ENCODE data around the gene TRA2A.
A peak's percentile ranks its signal among the peaks of the same experiment; 100 is the strongest.

Gene TRA2A

DNA sequence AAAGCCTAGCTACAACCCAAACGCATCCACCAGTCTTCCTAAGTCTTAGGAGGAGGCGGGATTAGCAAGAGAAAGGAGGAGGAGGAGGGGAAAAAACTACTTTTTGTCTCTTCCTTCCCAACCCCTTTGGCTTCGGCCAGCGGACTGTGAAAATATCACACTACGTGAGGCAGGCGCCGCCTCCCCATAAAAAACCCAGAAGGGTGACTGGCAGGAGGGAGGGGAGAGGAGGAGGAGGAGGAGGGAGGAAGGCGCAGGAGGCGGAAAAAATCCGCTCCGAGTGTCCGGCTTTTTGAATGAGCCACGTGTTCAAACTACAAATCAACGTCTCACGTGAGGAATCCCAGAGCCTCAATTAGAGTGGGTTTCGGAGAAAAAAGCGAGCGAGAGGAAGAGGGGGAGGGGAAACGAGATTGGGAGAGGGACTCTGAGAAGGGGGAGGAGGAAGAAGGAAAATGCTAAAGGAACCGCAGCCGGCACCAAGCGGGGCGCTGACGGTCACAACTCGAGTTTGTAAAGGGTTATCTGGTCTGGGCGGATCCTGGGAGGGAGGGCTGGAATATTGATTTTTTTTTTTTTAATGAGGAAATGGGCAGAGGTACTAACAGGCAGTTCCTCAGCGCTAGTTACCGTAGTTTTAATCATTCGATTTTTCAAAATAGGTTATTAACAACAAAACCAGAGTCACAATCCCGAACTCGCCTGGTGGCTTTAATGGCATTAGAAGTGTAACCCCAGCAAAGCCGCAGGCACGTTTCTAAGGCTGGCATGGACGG, 61.3 kb downstream of the TRA2A start, which contains the start of gene IGF2BP3:
IGF2BP3 (minus strand) TSS at position 162 of the 776 bp plus-strand sequence. CDS start 381 bp downstream, outside the sequence.
- peak within 1 kb of the TSS; percentile 97 for H3K4me3 ChIP-seq (ENCODE audit: low read length)
- peaks cover 2% of the 10 kb centered on the region; the same call in 1 of the 2 replicates for H3K4me1 ChIP-seq (ENCODE audit: control insufficient read depth, insufficient read depth, low read length)
- no CpG with 5 or more reads among the region's 34 CpGs for WGBS (ENCODE audit: insufficient coverage, insufficient read length)
- H3K27ac ChIP-seq (ENCODE audit: low read length) = no peak within 1 kb of the TSS
- H3K27me3 ChIP-seq (ENCODE audit: control insufficient read depth, insufficient read depth, low read length) = no peaks in the 10 kb centered on the region
- H3K9me3 ChIP-seq (ENCODE audit: control insufficient read depth, insufficient read depth, low read length) = no peaks in the 10 kb centered on the region
- H3K36me3 ChIP-seq (ENCODE audit: control insufficient read depth, insufficient read depth, low read length) = no peaks in the 10 kb centered on the region
- DNase-seq (ENCODE audit: low read depth, low spot score) = peak; percentile 88

DNA sequence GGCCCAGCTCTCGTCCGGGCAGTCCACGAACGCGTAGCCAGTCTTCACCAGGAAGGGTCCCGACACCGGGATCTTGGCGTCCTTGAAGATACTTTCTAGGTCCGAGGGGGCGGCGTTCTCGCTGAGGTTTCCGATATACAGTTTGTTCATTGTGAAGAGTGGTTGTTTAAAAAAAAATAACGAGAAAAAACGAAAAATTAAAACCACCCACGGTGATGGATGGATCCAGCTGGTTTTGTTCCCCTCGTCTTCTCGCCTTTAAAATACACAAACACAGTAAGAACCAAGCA, 61.9 kb downstream of the TRA2A start:
- no CpG with 5 or more reads among the region's 18 CpGs for WGBS (ENCODE audit: insufficient coverage, insufficient read length)
- H3K27me3 ChIP-seq (ENCODE audit: control insufficient read depth, insufficient read depth, low read length) = no peaks in the 10 kb centered on the region
- no peaks in the 10 kb centered on the region for H3K36me3 ChIP-seq (ENCODE audit: control insufficient read depth, insufficient read depth, low read length)
- peak overlapping the region; percentile 97 for H3K4me3 ChIP-seq (ENCODE audit: low read length)
- H3K9me3 ChIP-seq (ENCODE audit: control insufficient read depth, insufficient read depth, low read length) = no peaks in the 10 kb centered on the region
- H3K4me1 ChIP-seq (ENCODE audit: control insufficient read depth, insufficient read depth, low read length) = peaks cover 3% of the 10 kb centered on the region; the same call in 1 of the 2 replicates
- no peak overlapping the region for H3K27ac ChIP-seq (ENCODE audit: low read length)
- DNase-seq (ENCODE audit: low read depth, low spot score) = no peak

DNA sequence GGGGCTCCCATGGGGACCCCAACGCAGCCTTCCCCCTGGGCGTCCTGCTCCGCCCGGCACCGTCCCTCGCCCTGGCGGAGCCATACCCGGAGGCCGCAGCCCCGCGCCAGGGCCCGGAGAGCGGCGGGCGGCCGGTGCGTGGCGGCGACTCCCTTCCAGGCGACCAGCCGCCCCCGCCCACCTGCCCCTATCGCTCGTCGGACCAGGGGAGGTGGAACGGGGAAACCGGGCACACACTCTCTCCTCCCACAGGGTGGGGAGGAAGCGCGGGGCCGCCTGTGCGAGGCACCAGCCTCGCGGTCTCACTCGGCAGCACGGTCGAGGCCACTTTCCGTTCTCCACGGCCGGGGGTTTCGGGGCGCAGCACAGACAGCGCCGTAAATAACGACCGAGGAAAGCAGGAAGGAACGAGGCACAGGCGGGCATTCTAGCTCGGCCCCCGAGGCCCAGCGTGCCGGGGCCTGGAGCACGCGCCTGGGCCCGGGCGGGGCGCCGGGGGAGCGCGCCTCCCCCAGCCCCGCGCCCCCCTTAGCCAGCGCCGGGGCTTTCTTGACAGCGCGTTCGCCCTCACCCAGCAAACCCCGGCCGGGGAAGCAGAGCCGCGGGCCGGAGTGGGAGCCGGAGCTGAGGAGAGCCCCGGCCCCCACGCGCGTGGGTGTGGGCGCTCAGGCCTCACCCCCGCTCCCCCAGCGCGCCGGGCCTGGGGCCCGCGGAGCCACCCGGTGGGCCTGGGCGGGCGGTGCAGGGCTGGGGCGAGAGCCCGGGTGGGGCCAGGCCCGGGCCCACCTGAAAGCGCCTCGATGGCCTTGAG, 62.4 kb downstream of the TRA2A start:
- Histone ChIP-seq H3K27me3 (ENCODE audit: control insufficient read depth, insufficient read depth, low read length) (no peaks in the 10 kb centered on the region), H3K4me3 (ENCODE audit: low read length) (peak overlapping the region; percentile 97), H3K9me3 (ENCODE audit: control insufficient read depth, insufficient read depth, low read length) (no peaks in the 10 kb centered on the region), H3K36me3 (ENCODE audit: control insufficient read depth, insufficient read depth, low read length) (no peaks in the 10 kb centered on the region), H3K4me1 (ENCODE audit: control insufficient read depth, insufficient read depth, low read length) (peaks cover 3% of the 10 kb centered on the region; the same call in 1 of the 2 replicates), H3K27ac (ENCODE audit: low read length) (no peak overlapping the region)
- no CpG with 5 or more reads among the region's 91 CpGs for WGBS (ENCODE audit: insufficient coverage, insufficient read length)
- no peak for DNase-seq (ENCODE audit: low read depth, low spot score)

GRCh38 chr7:23468526-23469149, 63.1 kb downstream of the TRA2A start:
- Histone ChIP-seq H3K27me3 (ENCODE audit: control insufficient read depth, insufficient read depth, low read length) (no peaks in the 10 kb centered on the region), H3K4me1 (ENCODE audit: control insufficient read depth, insufficient read depth, low read length) (peaks cover 3% of the 10 kb centered on the region; the same call in 1 of the 2 replicates), H3K4me3 (ENCODE audit: low read length) (peak overlapping the region; percentile 97), H3K36me3 (ENCODE audit: control insufficient read depth, insufficient read depth, low read length) (no peaks in the 10 kb centered on the region; the same call in 1 of the 2 replicates), H3K9me3 (ENCODE audit: control insufficient read depth, insufficient read depth, low read length) (no peaks in the 10 kb centered on the region), H3K27ac (ENCODE audit: low read length) (no peak overlapping the region)
- WGBS (ENCODE audit: insufficient coverage, insufficient read length) = no CpG with 5 or more reads among the region's 48 CpGs
- no peak for DNase-seq (ENCODE audit: low read depth, low spot score)

DNA sequence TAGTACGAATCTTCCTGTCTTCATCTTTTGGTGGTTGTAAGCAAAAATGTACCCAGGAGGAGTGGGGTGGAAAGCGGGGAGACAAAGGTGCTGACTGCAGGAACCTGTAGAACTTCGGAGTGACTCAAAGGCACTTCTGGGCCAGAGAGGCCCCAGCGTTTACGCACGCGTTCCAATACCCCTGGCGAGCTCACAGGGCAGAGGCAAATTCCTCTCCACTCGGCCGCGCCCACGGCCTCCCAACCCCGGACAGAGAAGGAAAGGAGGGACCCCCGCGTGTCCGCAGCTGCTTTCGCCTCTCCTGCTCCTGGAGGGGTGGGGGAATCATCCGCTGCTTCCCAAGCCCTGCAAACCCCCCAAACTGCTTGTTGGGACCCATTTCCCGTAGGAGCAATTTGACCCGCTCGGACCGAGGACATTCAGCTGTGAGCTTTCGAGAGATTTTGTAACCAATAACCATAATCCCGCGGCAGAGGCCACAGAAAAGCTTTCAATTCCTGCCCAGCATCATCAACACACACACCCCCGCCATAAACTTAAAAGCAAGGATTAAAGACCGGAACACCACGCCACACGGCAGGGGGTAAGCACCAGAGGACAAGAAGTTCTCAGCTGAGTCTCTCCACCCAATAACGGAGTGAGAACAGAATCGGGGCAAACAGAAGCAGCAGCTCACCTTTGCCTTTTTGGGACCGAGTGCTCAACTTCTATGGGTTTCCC, 63.8 kb downstream of the TRA2A start:
- DNase-seq (ENCODE audit: low read depth, low spot score) = no peak
- Histone ChIP-seq H3K36me3 (ENCODE audit: control insufficient read depth, insufficient read depth, low read length) (no peaks in the 10 kb centered on the region; the same call in 1 of the 2 replicates), H3K9me3 (ENCODE audit: control insufficient read depth, insufficient read depth, low read length) (no peaks in the 10 kb centered on the region), H3K4me1 (ENCODE audit: control insufficient read depth, insufficient read depth, low read length) (peaks cover 3% of the 10 kb centered on the region; the same call in 1 of the 2 replicates), H3K27ac (ENCODE audit: low read length) (no peak overlapping the region), H3K4me3 (ENCODE audit: low read length) (peak overlapping the region; percentile 97), H3K27me3 (ENCODE audit: control insufficient read depth, insufficient read depth, low read length) (no peaks in the 10 kb centered on the region)
- WGBS (ENCODE audit: insufficient coverage, insufficient read length) = no CpG with 5 or more reads among the region's 32 CpGs

GRCh38 chr7:23467291-23467805, 64.4 kb downstream of the TRA2A start:
- Histone ChIP-seq H3K36me3 (ENCODE audit: control insufficient read depth, insufficient read depth, low read length) (no peaks in the 10 kb centered on the region; the same call in 1 of the 2 replicates), H3K27ac (ENCODE audit: low read length) (no peak overlapping the region), H3K4me3 (ENCODE audit: low read length) (peak overlapping the region; percentile 97; the same call in 1 of the 2 replicates), H3K27me3 (ENCODE audit: control insufficient read depth, insufficient read depth, low read length) (no peaks in the 10 kb centered on the region), H3K9me3 (ENCODE audit: control insufficient read depth, insufficient read depth, low read length) (no peaks in the 10 kb centered on the region), H3K4me1 (ENCODE audit: control insufficient read depth, insufficient read depth, low read length) (peaks cover 5% of the 10 kb centered on the region; the same call in 1 of the 2 replicates)
- no peak for DNase-seq (ENCODE audit: low read depth, low spot score)
- no CpG with 5 or more reads among the region's 11 CpGs for WGBS (ENCODE audit: insufficient coverage, insufficient read length)

- Histone ChIP-seq H3K27me3 (ENCODE audit: control insufficient read depth, insufficient read depth, low read length) (no peaks in the 10 kb centered on the region), H3K9me3 (ENCODE audit: control insufficient read depth, insufficient read depth, low read length) (no peaks in the 10 kb centered on the region), H3K4me3 (ENCODE audit: low read length) (no peak overlapping the region), H3K4me1 (ENCODE audit: control insufficient read depth, insufficient read depth, low read length) (peaks cover 5% of the 10 kb centered on the region; the same call in 1 of the 2 replicates), H3K36me3 (ENCODE audit: control insufficient read depth, insufficient read depth, low read length) (no peaks in the 10 kb centered on the region; the same call in 1 of the 2 replicates), H3K27ac (ENCODE audit: low read length) (no peak overlapping the region)
- WGBS (ENCODE audit: insufficient coverage, insufficient read length) = no CpG with 5 or more reads among the region's 2 CpGs
- no peak for DNase-seq (ENCODE audit: low read depth, low spot score)
These were observed 68.9 kb downstream of the TRA2A start for GRCh38 chr7:23462846-23463245.

- peaks cover 2% of the 10 kb centered on the region; the same call in 1 of the 2 replicates for H3K36me3 ChIP-seq (ENCODE audit: control insufficient read depth, insufficient read depth, low read length)
- WGBS (ENCODE audit: insufficient coverage, insufficient read length) = no CpG with 5 or more reads among the region's 3 CpGs
- no peak overlapping the region for H3K27ac ChIP-seq (ENCODE audit: low read length)
- no peaks in the 10 kb centered on the region for H3K27me3 ChIP-seq (ENCODE audit: control insufficient read depth, insufficient read depth, low read length)
- no peaks in the 10 kb centered on the region for H3K9me3 ChIP-seq (ENCODE audit: control insufficient read depth, insufficient read depth, low read length)
- DNase-seq (ENCODE audit: low read depth, low spot score) = no peak
- no peak overlapping the region for H3K4me3 ChIP-seq (ENCODE audit: low read length)
- H3K4me1 ChIP-seq (ENCODE audit: control insufficient read depth, insufficient read depth, low read length) = peaks cover 6% of the 10 kb centered on the region
These were observed 73.7 kb downstream of the TRA2A start for GRCh38 chr7:23458044-23458443.

DNA sequence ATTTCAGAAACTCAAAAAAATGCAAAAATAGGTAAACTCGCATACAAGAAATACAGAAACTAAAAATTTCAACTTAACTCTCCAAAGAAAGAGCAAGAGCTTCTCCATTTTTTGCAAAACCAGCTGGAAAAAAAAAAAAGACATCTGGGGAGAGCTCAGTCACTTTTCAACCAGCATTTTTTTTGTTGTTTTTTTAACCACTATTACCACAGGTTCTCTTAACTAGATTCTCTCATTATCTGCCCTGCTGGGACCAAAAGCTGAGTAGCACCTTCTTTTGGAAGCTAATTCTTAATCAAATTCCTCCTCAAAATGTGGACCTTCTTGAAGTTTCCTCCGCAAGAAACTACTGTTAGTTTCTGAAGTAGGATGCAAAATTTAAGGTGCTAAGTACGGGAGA, 75.7 kb downstream of the TRA2A start:
- H3K36me3 ChIP-seq (ENCODE audit: control insufficient read depth, insufficient read depth, low read length) = peaks cover 2% of the 10 kb centered on the region; the same call in 1 of the 2 replicates
- WGBS (ENCODE audit: insufficient coverage, insufficient read length) = no CpG with 5 or more reads among the region's 3 CpGs

More for the DNA sequence above, 75.7 kb downstream of the TRA2A start:
- H3K27me3 ChIP-seq (ENCODE audit: control insufficient read depth, insufficient read depth, low read length) = no peaks in the 10 kb centered on the region
- no peak overlapping the region for H3K4me3 ChIP-seq (ENCODE audit: low read length)
- peaks cover 3% of the 10 kb centered on the region for H3K4me1 ChIP-seq (ENCODE audit: control insufficient read depth, insufficient read depth, low read length)
- no peak for DNase-seq (ENCODE audit: low read depth, low spot score)
- no peaks in the 10 kb centered on the region for H3K9me3 ChIP-seq (ENCODE audit: control insufficient read depth, insufficient read depth, low read length)
- no peak overlapping the region for H3K27ac ChIP-seq (ENCODE audit: low read length)

All from iPS DF 6.9 (cell line).